GM21723 (cell line): ENCODE results near the gene ENPP1.
"Not testable (repeated sequence)": the region's sequence is repeated elsewhere in the genome, so short reads cannot be mapped to it uniquely, and the experiment has no call there.

Source experiments
- ATAC-seq: cut with Tn5 transposase; IDR thresholded peaks from one replicate; pipeline ENCODE4 v1.9.1; 2021; ENCODE audit warnings: mild to moderate bottlenecking, moderate library complexity; ENCODE audit not compliant: unreplicated experiment

The ENPP1 gene

GRCh38 chr6:131828080-131828479 is 20.3 kb downstream of the ENPP1 start:
- no peak for ATAC-seq

GRCh38 chr6:131828951-131829350 is 21.1 kb downstream of the ENPP1 start:
- ATAC-seq = no peak

GRCh38 chr6:131831392-131831791 is 23.6 kb downstream of the ENPP1 start:
- no peak for ATAC-seq

GRCh38 chr6:131831886-131832285 is 24.1 kb downstream of the ENPP1 start:
- ATAC-seq = no peak

- no peak for ATAC-seq
These were observed 24.5 kb downstream of the ENPP1 start for GRCh38 chr6:131832363-131832762.

GRCh38 chr6:131838051-131838450 is 30.2 kb downstream of the ENPP1 start:
- ATAC-seq = no peak

GRCh38 chr6:131839388-131839787 is 31.6 kb downstream of the ENPP1 start:
- ATAC-seq = no peak

- no peak for ATAC-seq
These were observed 32.6 kb downstream of the ENPP1 start for GRCh38 chr6:131840441-131840840.

GRCh38 chr6:131840936-131841583 is 33.2 kb downstream of the ENPP1 start:
- no peak for ATAC-seq

GRCh38 chr6:131843768-131844167 is 35.9 kb downstream of the ENPP1 start:
- no peak for ATAC-seq

- no peak for ATAC-seq
These were observed 36.5 kb downstream of the ENPP1 start for GRCh38 chr6:131844243-131844841.

GRCh38 chr6:131846023-131846663 is 38.3 kb downstream of the ENPP1 start:
- no peak for ATAC-seq

GRCh38 chr6:131846905-131847304 is 39.1 kb downstream of the ENPP1 start:
- no peak for ATAC-seq

- ATAC-seq = no peak
These were observed 42.0 kb downstream of the ENPP1 start for GRCh38 chr6:131849799-131850198.

- no peak for ATAC-seq
These were observed 43.4 kb downstream of the ENPP1 start for GRCh38 chr6:131851049-131851769.

GRCh38 chr6:131852200-131852599 is 44.4 kb downstream of the ENPP1 start:
- no peak for ATAC-seq

- ATAC-seq = no peak
These were observed 47.0 kb downstream of the ENPP1 start for GRCh38 chr6:131854803-131855202.

- no peak for ATAC-seq
These were observed 51.1 kb downstream of the ENPP1 start for GRCh38 chr6:131858765-131859415.

GRCh38 chr6:131859658-131860057 is 51.8 kb downstream of the ENPP1 start:
- ATAC-seq = not testable (repeated sequence)

- ATAC-seq = no peak
These were observed 53.6 kb downstream of the ENPP1 start for GRCh38 chr6:131861381-131861780.

- no peak for ATAC-seq
These were observed 54.7 kb downstream of the ENPP1 start for GRCh38 chr6:131862476-131862875.
